GM18907 (cell line): ENCODE results near the gene FLRT2.

ENCODE experiments used
- ATAC-seq: cut with Tn5 transposase; IDR thresholded peaks from one replicate; pipeline ENCODE4 v1.9.1; 2021; ENCODE audit warnings: mild to moderate bottlenecking, moderate library complexity; ENCODE audit not compliant: unreplicated experiment

Gene FLRT2, protein sequence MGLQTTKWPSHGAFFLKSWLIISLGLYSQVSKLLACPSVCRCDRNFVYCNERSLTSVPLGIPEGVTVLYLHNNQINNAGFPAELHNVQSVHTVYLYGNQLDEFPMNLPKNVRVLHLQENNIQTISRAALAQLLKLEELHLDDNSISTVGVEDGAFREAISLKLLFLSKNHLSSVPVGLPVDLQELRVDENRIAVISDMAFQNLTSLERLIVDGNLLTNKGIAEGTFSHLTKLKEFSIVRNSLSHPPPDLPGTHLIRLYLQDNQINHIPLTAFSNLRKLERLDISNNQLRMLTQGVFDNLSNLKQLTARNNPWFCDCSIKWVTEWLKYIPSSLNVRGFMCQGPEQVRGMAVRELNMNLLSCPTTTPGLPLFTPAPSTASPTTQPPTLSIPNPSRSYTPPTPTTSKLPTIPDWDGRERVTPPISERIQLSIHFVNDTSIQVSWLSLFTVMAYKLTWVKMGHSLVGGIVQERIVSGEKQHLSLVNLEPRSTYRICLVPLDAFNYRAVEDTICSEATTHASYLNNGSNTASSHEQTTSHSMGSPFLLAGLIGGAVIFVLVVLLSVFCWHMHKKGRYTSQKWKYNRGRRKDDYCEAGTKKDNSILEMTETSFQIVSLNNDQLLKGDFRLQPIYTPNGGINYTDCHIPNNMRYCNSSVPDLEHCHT

DNA sequence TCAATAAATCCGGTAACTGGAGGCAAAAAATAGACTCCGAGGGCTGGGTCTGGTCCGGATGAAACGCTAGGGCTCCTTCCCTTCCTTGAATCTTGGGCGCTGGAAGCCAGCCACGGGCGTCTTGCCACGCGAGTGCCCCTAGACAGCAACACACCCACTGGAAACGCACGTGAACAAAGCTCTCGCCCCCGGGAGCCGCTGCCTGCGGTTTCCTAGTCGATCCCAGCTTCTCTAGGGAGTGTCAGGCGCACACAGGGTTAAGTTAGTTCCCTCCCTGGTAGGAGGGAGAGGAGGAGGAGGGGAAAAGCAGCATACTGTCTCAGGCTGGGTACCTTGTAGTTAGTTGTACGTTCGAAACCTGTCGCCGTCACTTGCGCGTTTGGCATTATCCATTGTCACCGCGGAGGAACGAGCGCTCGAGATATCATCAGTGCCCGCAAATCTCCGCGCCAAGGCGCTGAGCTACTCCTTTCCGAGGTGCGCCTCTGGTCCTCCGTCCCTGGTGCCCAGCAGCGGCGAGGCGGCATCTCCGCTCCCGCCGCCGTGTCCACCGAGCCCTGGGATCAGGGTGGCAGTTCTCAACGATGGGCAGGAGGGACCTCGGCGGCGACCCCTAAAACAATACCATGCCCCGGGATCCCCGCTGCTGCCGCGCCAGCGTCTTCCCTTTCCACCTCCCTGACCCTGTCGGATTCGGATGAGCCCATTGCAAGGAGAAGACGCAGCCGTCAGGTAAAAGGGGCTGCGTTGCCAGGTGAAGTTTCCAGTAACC, at the start of gene FLRT2:
Gene FLRT2, plus strand, starts transcription at position 342 of the 772 bp plus-strand sequence. CDS start 91,371 bp downstream, outside the sequence.
- ATAC-seq: no peak

DNA sequence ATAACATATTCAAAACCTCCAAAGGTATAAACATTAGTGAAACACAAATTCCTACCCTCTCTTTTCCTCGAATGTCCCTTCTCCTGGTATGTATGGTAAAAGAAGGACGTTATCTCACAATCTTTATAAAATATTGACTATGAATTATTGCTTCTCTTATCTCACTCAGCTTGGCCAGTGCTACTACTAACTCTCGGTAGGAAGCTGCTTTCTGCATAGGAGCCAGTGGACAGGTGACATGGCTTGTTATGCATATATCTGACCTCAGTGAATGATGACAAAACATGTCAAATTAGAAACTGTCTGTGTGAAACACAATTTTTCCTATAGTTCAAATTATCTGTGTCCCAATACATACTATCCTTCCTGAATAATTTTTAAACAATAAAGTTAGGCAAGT, 48.5 kb upstream of the FLRT2 start:
- no peak for ATAC-seq

GRCh38 chr14:85482552-85482951, 47.4 kb upstream of the FLRT2 start:
- no peak for ATAC-seq

DNA sequence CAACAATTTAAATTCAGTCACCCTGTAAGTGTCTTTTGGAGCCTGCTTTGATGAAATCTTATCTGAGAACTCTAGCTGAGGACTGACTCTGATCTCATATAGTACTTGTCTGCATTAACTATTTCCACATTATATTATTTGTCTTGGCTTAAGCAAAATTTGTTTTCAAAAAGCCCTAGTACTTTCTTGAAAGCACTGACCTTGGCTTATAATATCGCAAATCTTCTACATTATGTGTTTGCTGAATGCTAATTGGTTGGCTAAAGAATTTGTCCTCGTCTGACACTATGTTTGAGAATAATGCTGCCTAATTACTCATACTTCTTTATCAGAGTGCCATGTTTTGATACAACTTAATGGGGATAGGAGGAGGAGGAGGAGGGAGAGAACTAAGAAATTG, 46.9 kb upstream of the FLRT2 start:
- ATAC-seq: no peak

GRCh38 chr14:85483652-85484051, 46.3 kb upstream of the FLRT2 start:
- no peak for ATAC-seq

- no peak for ATAC-seq
Observed at GRCh38 chr14:85487215-85487614, 42.7 kb upstream of the FLRT2 start.

GRCh38 chr14:85501751-85502150, 28.2 kb upstream of the FLRT2 start:
- no peak for ATAC-seq

- no peak for ATAC-seq
Observed at GRCh38 chr14:85508863-85509262, 21.1 kb upstream of the FLRT2 start.

DNA sequence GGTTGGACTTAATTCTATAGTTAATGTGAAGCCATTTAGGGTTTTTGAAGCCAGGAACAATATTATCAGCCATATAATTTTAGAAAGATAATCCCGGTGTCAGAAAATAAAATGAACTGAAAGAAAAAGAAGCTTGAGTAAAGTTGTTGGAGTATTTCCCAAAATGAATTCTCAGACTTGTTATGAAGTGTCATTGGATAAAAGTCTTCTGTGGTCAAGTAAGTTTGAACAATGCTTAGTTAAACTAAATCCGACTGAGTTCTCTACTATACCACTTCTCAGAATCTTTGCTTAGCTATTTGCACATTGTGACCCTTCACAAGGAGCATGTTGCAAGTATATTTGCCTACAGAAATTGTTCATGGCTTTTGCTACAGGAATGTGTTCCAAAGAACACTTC, 17.5 kb upstream of the FLRT2 start:
- ATAC-seq: no peak

DNA sequence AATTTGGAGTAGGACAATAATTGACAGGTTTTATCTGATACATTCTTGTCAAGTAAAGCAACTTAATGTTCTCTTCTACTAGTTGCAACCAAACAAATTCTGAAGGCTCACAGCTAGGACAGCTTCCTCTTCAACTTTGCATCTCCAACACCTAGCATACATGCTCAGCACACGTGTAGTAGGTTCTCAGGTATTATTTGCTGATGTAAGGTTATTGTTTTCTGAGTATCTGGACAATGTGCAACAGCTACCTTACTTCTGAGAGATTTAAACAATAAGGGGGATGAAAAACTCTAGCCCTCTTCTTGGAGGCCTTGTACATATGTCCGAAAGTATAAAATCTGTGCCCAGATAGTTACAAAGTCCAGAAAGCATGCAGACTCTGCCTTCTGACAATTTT, 15.5 kb upstream of the FLRT2 start:
- ATAC-seq: no peak

- no peak for ATAC-seq
Observed at GRCh38 chr14:85516239-85517113, 13.5 kb upstream of the FLRT2 start.

- ATAC-seq: no peak
Observed at GRCh38 chr14:85517114-85517688, 12.7 kb upstream of the FLRT2 start.

DNA sequence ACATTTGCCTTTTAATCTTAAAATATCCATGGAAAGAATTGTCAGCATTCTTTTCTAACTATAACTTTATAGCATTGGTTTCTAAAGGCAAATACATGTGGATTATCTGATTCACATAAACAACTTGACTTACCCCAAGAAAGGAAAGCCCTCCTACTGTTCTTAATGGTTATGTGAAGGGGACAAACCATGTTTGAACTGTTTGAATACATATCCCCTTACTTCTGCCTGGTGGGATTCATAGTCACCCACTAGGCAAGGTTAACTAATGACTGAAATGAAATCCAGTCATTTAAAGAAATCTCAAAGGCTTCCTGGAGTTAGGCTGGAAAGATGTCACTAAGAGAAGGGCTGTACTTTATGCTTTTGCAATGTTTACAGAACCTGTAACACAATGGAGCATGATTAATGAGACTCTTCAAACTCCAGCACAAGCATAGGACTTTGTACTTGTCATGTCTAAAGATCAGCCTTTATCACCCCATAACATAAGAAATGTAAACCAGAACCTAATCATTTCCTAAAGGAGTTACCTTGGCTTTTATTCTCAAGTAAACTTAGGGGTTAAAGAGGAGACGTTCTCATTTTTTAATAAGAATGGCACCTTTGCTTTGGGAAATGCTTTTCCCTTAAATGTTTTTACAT, 10.2 kb upstream of the FLRT2 start:
- ATAC-seq: no peak

DNA sequence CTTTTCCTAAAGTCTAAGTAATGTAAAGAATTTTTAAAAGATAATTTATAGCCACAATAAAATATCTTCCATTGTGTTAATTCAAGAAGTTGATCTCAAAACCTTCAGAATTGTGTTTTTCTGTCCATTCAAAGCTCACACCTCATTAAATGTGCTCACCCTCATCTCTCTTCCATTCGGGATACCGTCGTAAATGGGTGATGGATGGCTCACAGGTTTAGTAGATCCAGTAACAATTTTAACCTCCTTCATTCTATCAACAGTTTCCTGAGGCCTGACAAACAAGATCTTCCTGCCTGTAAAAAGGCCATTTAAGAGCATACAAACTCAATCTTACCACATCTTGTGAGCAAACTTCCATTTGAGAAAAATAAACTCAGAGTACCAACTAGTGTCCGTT, 9.4 kb upstream of the FLRT2 start:
- ATAC-seq: no peak

DNA sequence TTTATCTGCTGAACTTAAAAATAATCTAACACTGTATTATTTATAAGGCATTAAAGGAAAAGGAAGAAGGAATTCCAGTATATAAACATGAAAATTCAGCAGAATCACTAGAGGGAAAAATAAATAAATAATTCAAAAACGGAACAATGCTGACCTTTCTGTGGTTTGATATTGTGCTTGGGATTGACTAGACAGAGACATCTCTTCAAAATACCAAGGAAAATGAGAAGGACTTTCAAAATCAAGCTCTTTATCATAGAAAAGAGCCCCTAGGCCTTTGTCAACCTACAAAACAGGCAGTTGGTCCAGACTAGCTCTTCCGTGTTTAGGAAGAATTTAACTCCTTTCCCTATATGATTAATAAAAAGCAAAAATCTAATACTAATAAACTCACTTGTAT, 6.3 kb upstream of the FLRT2 start:
- ATAC-seq: no peak

DNA sequence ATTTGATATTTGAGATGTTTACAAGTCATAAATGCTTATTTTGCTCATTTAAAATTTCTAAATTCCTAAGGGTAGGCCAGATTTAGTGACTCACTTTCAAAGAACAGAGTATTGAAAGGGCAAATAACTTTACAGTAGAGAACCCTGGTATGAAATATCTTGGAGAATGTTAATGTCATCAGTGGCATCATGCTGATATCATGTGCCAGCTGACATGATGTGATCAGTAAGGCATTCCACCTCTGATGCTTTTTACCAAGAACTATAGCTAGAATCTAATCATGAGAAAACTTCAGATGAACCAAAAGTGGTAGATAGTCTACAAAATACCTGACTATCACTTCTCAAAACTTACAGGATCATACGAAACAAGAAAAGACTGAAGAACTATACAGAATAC, 2.9 kb upstream of the FLRT2 start:
- no peak for ATAC-seq

- ATAC-seq: no peak
Observed at GRCh38 chr14:85527445-85528035, 2.4 kb upstream of the FLRT2 start.

- ATAC-seq: no peak
Observed at GRCh38 chr14:85528080-85528896, 1.7 kb upstream of the FLRT2 start.
